Chondrocyte (in vitro differentiated cells): ENCODE measurements around the gene MPL. TPM values are rescaled to one million over a fixed set of nuclear protein-coding genes. Genes with fewer than 3 reads are reported as not detected.
A peak's percentile ranks its signal among the peaks of the same experiment; 100 is the strongest.

ENCODE experiments used
- DNase-seq: peaks from one replicate; pipeline ENCODE4 v3.0.0; 2021; ENCODE audit warnings: mixed read lengths, low spot score
- H3K27ac Mint-ChIP-seq: one replicate; pipeline ENCODE4 v1.8.0; 2021; ENCODE audit warnings: mild to moderate bottlenecking, moderate library complexity, mixed read lengths; ENCODE audit not compliant: unreplicated experiment
- H3K27me3 Mint-ChIP-seq: 2 replicates; pipeline ENCODE4 v1.8.0; 2021; ENCODE audit warnings: low read depth, mixed read lengths
- H3K36me3 Mint-ChIP-seq: 2 replicates; pipeline ENCODE4 v1.8.0; 2021; ENCODE audit warnings: low read depth, mixed read lengths
- H3K4me1 Mint-ChIP-seq: 2 replicates; pipeline ENCODE4 v1.8.0; 2021; ENCODE audit warnings: low read depth, mild to moderate bottlenecking, mixed read lengths
- H3K4me3 Mint-ChIP-seq: one replicate; pipeline ENCODE4 v1.8.0; 2021; ENCODE audit warnings: mild to moderate bottlenecking, moderate library complexity, mixed read lengths; ENCODE audit not compliant: unreplicated experiment
- H3K9me3 Mint-ChIP-seq: 2 replicates; pipeline ENCODE4 v1.8.0; 2021; ENCODE audit warnings: low read depth, mixed read lengths
- CTCF ChIP-seq: fragments of 200-600 bp; sonication (generic); IDR thresholded peaks from 2 replicates; pipeline ENCODE4 v1.5.0; 2021; ENCODE audit warnings: antibody characterized with exemption, mild to moderate bottlenecking, moderate library complexity
- total RNA-seq: library from RNA; stranded (reverse); gene quantifications from 3 replicates; pipeline ENCODE4 v1.2.1, GENCODE V29; 2021

Gene MPL
- total RNA-seq, 1 donor from 2014 or later: not detected

GRCh38 chr1:43316738-43317520 lies 20.7 kb upstream of the MPL start:
- Mint-ChIP-seq H3K4me1 (no peaks in the 10 kb centered on the region), H3K4me3 (no peak overlapping the region), H3K36me3 (no peaks in the 10 kb centered on the region), H3K27me3 (no peaks in the 10 kb centered on the region), H3K9me3 (no peaks in the 10 kb centered on the region), H3K27ac (no peak overlapping the region)
- peak; percentile 34 for TF ChIP-seq CTCF
- DNase-seq: peak; percentile 39

GRCh38 chr1:43317817-43318471 lies 19.7 kb upstream of the MPL start:
- Mint-ChIP-seq H3K27me3 (no peaks in the 10 kb centered on the region), H3K27ac (no peak overlapping the region), H3K9me3 (no peaks in the 10 kb centered on the region), H3K4me3 (no peak overlapping the region), H3K36me3 (no peaks in the 10 kb centered on the region), H3K4me1 (no peaks in the 10 kb centered on the region)
- peak; percentile 66 for DNase-seq
- no peak for TF ChIP-seq CTCF

- no peak for TF ChIP-seq CTCF
- Mint-ChIP-seq H3K27ac (no peak overlapping the region), H3K36me3 (no peaks in the 10 kb centered on the region), H3K27me3 (no peaks in the 10 kb centered on the region), H3K4me3 (no peak overlapping the region), H3K4me1 (no peaks in the 10 kb centered on the region), H3K9me3 (no peaks in the 10 kb centered on the region)
- DNase-seq: no peak
These were observed 18.8 kb upstream of the MPL start for GRCh38 chr1:43318831-43319230.

- no peak for DNase-seq
- H3K36me3 Mint-ChIP-seq: no peaks in the 10 kb centered on the region
- H3K4me3 Mint-ChIP-seq: no peak overlapping the region
- TF ChIP-seq CTCF: no peak
- no peaks in the 10 kb centered on the region for H3K4me1 Mint-ChIP-seq
- peaks cover 2% of the 10 kb centered on the region for H3K9me3 Mint-ChIP-seq
- H3K27me3 Mint-ChIP-seq: no peaks in the 10 kb centered on the region
- H3K27ac Mint-ChIP-seq: no peak overlapping the region
These were observed 18.3 kb upstream of the MPL start for GRCh38 chr1:43319288-43319687.

GRCh38 chr1:43319766-43320165 lies 17.9 kb upstream of the MPL start:
- Mint-ChIP-seq H3K27me3 (no peaks in the 10 kb centered on the region), H3K4me1 (no peaks in the 10 kb centered on the region), H3K9me3 (peaks cover 6% of the 10 kb centered on the region), H3K27ac (no peak overlapping the region), H3K36me3 (no peaks in the 10 kb centered on the region), H3K4me3 (no peak overlapping the region)
- DNase-seq: no peak
- no peak for TF ChIP-seq CTCF
